OCI-LY7 (cell line): ENCODE results near the gene DEDD2. TPM values are rescaled to one million over a fixed set of nuclear protein-coding genes. Genes with fewer than 3 reads are reported as not detected.

ENCODE experiments used
- BruUV-seq: library from RNA; stranded (reverse); fragments of 400-500 nt; replicated peaks from 2 replicates; lab custom pipeline; 2021; lab: Mats Ljungman, UMichigan
- CTCF ChIA-PET: fragments of 300-600 bp; sonication (Branson Sonifier 250); formaldehyde crosslinking; loops from one replicate; lab custom pipeline; 2022; ENCODE audit warnings: antibody characterized with exemption; ENCODE audit not compliant: unreplicated experiment; lab: Charles Lee
- POLR2A ChIA-PET: fragments of 300-600 bp; sonication (Branson Sonifier 250); formaldehyde crosslinking; loops from one replicate; lab custom pipeline; 2022; ENCODE audit warnings: antibody characterized with exemption; lab: Charles Lee
- DNase-seq: peaks from one replicate; pipeline ENCODE4 v3.0.0-alpha.2; 2015; ENCODE audit warnings: low spot score
- H2AFZ ChIP-seq: fragments of 200-600 bp; sonication (generic), shearing (Covaris generic); 2 replicates; pipeline ENCODE4 v1.6.1; 2014; ENCODE audit warnings: mild to moderate bottlenecking, antibody characterized with exemption, low read length, moderate library complexity
- H3K27ac ChIP-seq: fragments of 200-600 bp; sonication (generic); 2 replicates; pipeline ENCODE4 v1.5.1; 2014; ENCODE audit warnings: mixed run types, low read depth, mild to moderate bottlenecking, moderate library complexity, low read length, inconsistent platforms; ENCODE audit not compliant: poor library complexity, severe bottlenecking
- H3K36me3 ChIP-seq: fragments of 200-600 bp; sonication (generic); 2 replicates; pipeline ENCODE4 v1.6.1; 2014; ENCODE audit warnings: mild to moderate bottlenecking, antibody characterized with exemption, low read length, moderate library complexity, mixed read lengths; ENCODE audit not compliant: insufficient read depth
- H3K4me1 ChIP-seq: fragments of 200-600 bp; sonication (generic); 2 replicates; pipeline ENCODE4 v1.5.1; 2014; ENCODE audit warnings: mild to moderate bottlenecking, low read length; ENCODE audit not compliant: insufficient read depth, poor library complexity, severe bottlenecking
- H3K4me2 ChIP-seq: fragments of 200-600 bp; sonication (generic); 2 replicates; pipeline ENCODE4 v1.6.1; 2014; ENCODE audit warnings: mild to moderate bottlenecking, low read length
- H3K4me3 ChIP-seq: fragments of 200-600 bp; sonication (generic); 2 replicates; pipeline ENCODE4 v1.5.1; 2014; ENCODE audit warnings: mild to moderate bottlenecking, low read depth, low read length; ENCODE audit not compliant: poor library complexity, severe bottlenecking
- H3K79me2 ChIP-seq: fragments of 200-600 bp; sonication (generic); 2 replicates; pipeline ENCODE4 v1.6.1; 2016; ENCODE audit warnings: low read depth, mild to moderate bottlenecking, low read length, moderate library complexity, mixed read lengths; ENCODE audit not compliant: insufficient read depth
- H3K9me2 ChIP-seq: fragments of 200-600 bp; sonication (generic); 2 replicates; pipeline ENCODE4 v1.6.1; 2016; ENCODE audit warnings: mild to moderate bottlenecking, low read length, mixed read lengths; ENCODE audit not compliant: insufficient read depth
- H3K9me3 ChIP-seq: fragments of 200-600 bp; sonication (generic); 2 replicates; pipeline ENCODE4 v1.6.1; 2014; ENCODE audit warnings: mild to moderate bottlenecking, mixed run types, low read length, mixed read lengths
- H4K20me1 ChIP-seq: fragments of 200-600 bp; sonication (generic); 2 replicates; pipeline ENCODE4 v1.6.1; 2014; ENCODE audit warnings: mild to moderate bottlenecking, antibody characterized with exemption, low read length, moderate library complexity, mixed read lengths; ENCODE audit not compliant: insufficient read depth
- CTCF ChIP-seq: fragments of 200-600 bp; sonication (generic); conservative IDR thresholded peaks from 2 replicates; pipeline ENCODE4 v1.5.1; 2014; ENCODE audit warnings: mild to moderate bottlenecking, antibody characterized with exemption, low read length, moderate library complexity, mixed read lengths
- EZH2phosphoT487 ChIP-seq: fragments of 200-600 bp; sonication (generic); IDR thresholded peaks from 2 replicates; pipeline ENCODE4 v1.6.1; 2018; ENCODE audit warnings: low read depth, borderline replicate concordance, mild to moderate bottlenecking, mixed run types, antibody characterized with exemption, low read length, moderate library complexity, mixed read lengths
- intact Hi-C: fragments of 100-400 bp; cut with micrococcal nuclease; formaldehyde crosslinking; loops from one replicate; pipeline ENCODE4 v1.10.0; 2022; ENCODE audit not compliant: unreplicated experiment
- total RNA-seq, 2 experiments: library from RNA; depleted of rRNA in 1 of 2; stranded (reverse); fragments of >200 nt in 1 of 2; shearing (Covaris generic) in 1 of 2; gene quantifications; 2 replicates each; pipeline ENCODE4 v1.2.3, GENCODE V29; 2014 to 2022

DEDD2 gene
- total RNA-seq, 2 experiments from 2014 or later: 15.5 to 41.9 TPM

GRCh38 chr19:42170715-42171114 lies 46.8 kb downstream of the DEDD2 start:
- no peak for DNase-seq
- Histone ChIP-seq H3K9me3 (no peaks in the 10 kb centered on the region), H3K4me1 (no peaks in the 10 kb centered on the region), H3K4me2 (no peak overlapping the region), H3K79me2 (no peaks in the 10 kb centered on the region), H3K9me2 (no peaks in the 10 kb centered on the region), H3K36me3 (no peaks in the 10 kb centered on the region), H4K20me1 (no peaks in the 10 kb centered on the region), H2AFZ (no peak overlapping the region), H3K4me3 (no peak overlapping the region), H3K27ac (no peak overlapping the region)
- BruUV-seq: no TSS peak
- intact Hi-C loops: no loop called here
- TF ChIP-seq CTCF: no peak
- no peak for TF ChIP-seq EZH2phosphoT487
- CTCF ChIA-PET: no interaction called here
- POLR2A ChIA-PET: no interaction called here

GRCh38 chr19:42169486-42170413 lies 47.7 kb downstream of the DEDD2 start:
- Histone ChIP-seq H4K20me1 (no peaks in the 10 kb centered on the region), H3K79me2 (no peaks in the 10 kb centered on the region), H3K27ac (no peak overlapping the region), H3K9me3 (no peaks in the 10 kb centered on the region), H3K4me1 (no peaks in the 10 kb centered on the region), H3K4me2 (no peak overlapping the region), H3K36me3 (no peaks in the 10 kb centered on the region), H2AFZ (no peak overlapping the region), H3K4me3 (no peak overlapping the region), H3K9me2 (no peaks in the 10 kb centered on the region)
- ChIA-PET CTCF (no interaction called here), POLR2A (no interaction called here)
- no peak for TF ChIP-seq EZH2phosphoT487
- TF ChIP-seq CTCF: no peak
- no peak for DNase-seq
- intact Hi-C loops: no loop called here
- no TSS peak for BruUV-seq

GRCh38 chr19:42168206-42168605 lies 49.3 kb downstream of the DEDD2 start:
- Histone ChIP-seq H3K4me1 (no peaks in the 10 kb centered on the region), H2AFZ (no peak overlapping the region), H3K27ac (no peak overlapping the region), H3K36me3 (no peaks in the 10 kb centered on the region), H3K9me2 (no peaks in the 10 kb centered on the region), H3K9me3 (no peaks in the 10 kb centered on the region), H3K4me2 (no peak overlapping the region), H4K20me1 (no peaks in the 10 kb centered on the region), H3K4me3 (no peak overlapping the region), H3K79me2 (no peaks in the 10 kb centered on the region)
- TF ChIP-seq EZH2phosphoT487 (no peak), CTCF (no peak)
- ChIA-PET CTCF (no interaction called here), POLR2A (no interaction called here)
- no TSS peak for BruUV-seq
- no peak for DNase-seq
- intact Hi-C loops: no loop called here
